ENCODE data around the gene AKAP12. TPM values are rescaled to one million over a fixed set of nuclear protein-coding genes. Genes with fewer than 3 reads are reported as not detected.

The AKAP12 gene
- total and polyA plus RNA-seq, 2 experiments from 2014 or later = 90.1 to 137 TPM

DNA sequence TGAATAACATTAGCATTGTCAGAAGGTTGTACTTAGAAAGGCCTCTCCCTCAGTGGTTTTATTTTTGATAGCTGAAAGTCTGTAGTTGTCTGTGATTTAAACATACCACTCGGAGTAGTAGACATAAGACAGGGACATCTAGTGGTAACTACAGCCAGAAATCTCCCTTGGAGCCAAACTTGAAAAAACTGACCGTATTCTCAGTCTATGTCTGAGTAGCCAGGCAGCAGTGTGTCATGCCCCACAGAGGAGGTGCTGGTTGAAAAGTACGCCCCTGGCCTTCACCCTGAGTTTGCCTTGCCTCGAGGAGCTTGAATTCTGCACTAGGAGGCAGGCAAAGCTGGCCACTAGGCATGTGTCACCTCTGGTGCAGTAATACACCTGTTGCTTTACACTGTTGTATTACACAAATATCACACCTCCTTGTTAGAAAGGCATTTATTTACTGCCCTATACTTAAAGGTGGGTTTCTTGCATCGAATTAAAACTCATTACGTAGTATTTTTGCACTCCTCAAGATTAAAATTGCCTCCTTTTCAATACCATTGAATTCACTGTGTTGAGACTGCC lies 130.8 kb downstream of the AKAP12 start:
- no peaks in the 10 kb centered on the region for H3K9me3 Mint-ChIP-seq
- H3K36me3 Mint-ChIP-seq (ENCODE audit: low read depth) = peaks cover 63% of the 10 kb centered on the region
- 0 out of 2 replicates have a peak, but pooled peaks cover 9% of the 10 kb centered on the region for H3K36me3 ChIP-seq (ENCODE audit: insufficient read depth)
- H4K20me1 ChIP-seq (replicated peaks; ENCODE audit: insufficient read depth) = no peaks in the 10 kb centered on the region; the same call in 1 of the 2 replicates
- no peak overlapping the region for H3K27ac Mint-ChIP-seq
- DNase-seq (ENCODE audit: low spot score) = peak; percentile 50
- no peaks in the 10 kb centered on the region for H3K27me3 ChIP-seq (ENCODE audit: insufficient read depth)
- H3K27ac ChIP-seq (ENCODE audit: low read depth) = no peak overlapping the region
- H2AFZ ChIP-seq = no peak overlapping the region
- H3K9me2 ChIP-seq (ENCODE audit: insufficient read depth) = no peaks in the 10 kb centered on the region
- H3K79me2 ChIP-seq (replicated peaks; ENCODE audit: insufficient read depth) = peaks cover 16% of the 10 kb centered on the region
- peaks cover 7% of the 10 kb centered on the region for H3K27me3 Mint-ChIP-seq (ENCODE audit: insufficient read depth, low read depth, poor library complexity)
- H3K4me2 ChIP-seq = no peak overlapping the region
- H3K4me1 Mint-ChIP-seq = peaks cover 32% of the 10 kb centered on the region
- no peak overlapping the region for H3K4me3 ChIP-seq
- ATAC-seq = no peak; the same call in 2 of the 3 replicates
- no peak overlapping the region for H3K4me3 Mint-ChIP-seq
- TF ChIP-seq, protein P1, sequence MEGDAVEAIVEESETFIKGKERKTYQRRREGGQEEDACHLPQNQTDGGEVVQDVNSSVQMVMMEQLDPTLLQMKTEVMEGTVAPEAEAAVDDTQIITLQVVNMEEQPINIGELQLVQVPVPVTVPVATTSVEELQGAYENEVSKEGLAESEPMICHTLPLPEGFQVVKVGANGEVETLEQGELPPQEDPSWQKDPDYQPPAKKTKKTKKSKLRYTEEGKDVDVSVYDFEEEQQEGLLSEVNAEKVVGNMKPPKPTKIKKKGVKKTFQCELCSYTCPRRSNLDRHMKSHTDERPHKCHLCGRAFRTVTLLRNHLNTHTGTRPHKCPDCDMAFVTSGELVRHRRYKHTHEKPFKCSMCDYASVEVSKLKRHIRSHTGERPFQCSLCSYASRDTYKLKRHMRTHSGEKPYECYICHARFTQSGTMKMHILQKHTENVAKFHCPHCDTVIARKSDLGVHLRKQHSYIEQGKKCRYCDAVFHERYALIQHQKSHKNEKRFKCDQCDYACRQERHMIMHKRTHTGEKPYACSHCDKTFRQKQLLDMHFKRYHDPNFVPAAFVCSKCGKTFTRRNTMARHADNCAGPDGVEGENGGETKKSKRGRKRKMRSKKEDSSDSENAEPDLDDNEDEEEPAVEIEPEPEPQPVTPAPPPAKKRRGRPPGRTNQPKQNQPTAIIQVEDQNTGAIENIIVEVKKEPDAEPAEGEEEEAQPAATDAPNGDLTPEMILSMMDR (conservative IDR thresholded peaks at IDR 0.05; ENCODE audit: low read depth in 2 of 2) = peak; percentile 36 to 43
- no peak for TF ChIP-seq ZNF331 (CRISPR knock-in tag; IDR thresholded peaks at IDR 0.05; ENCODE audit: low read depth)
- H3K4me1 ChIP-seq (ENCODE audit: insufficient read depth) = peaks cover 32% of the 10 kb centered on the region
- H3F3A ChIP-seq (replicated peaks; ENCODE audit: low read depth) = no peaks in the 10 kb centered on the region

DNA sequence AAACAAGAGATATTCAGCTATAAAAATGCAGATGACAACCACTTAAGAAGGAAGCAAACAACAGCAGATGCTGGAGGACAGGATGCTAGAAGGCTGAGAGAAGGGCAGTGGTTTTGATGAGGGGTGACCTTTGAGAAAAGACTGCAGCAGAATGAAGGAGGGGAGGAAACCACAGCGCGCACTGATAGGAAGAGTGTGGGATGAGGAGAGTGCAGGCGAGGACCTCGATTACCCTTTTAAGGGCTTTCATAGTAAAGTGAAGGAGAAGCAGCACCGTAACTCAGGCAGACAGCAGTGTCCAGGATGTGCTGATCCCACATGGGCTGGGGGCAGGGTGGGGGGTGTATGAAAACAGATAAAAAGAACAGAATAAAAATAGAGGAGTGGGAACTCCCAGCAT lies 132.4 kb downstream of the AKAP12 start:
- ATAC-seq (no peak), DNase-seq (ENCODE audit: low spot score) (no peak)
- Histone ChIP-seq H3F3A (replicated peaks; ENCODE audit: low read depth) (no peaks in the 10 kb centered on the region), H3K4me2 (0 out of 2 replicates have a peak overlapping the region, but pooled peaks have one; percentile 23), H3K4me1 (ENCODE audit: insufficient read depth) (peaks cover 32% of the 10 kb centered on the region), H3K4me3 (no peak overlapping the region), H3K79me2 (replicated peaks; ENCODE audit: insufficient read depth) (peaks cover 32% of the 10 kb centered on the region), H3K9me2 (ENCODE audit: insufficient read depth) (no peaks in the 10 kb centered on the region), H3K27me3 (ENCODE audit: insufficient read depth) (no peaks in the 10 kb centered on the region), H3K36me3 (ENCODE audit: insufficient read depth) (0 out of 2 replicates have a peak, but pooled peaks cover 5% of the 10 kb centered on the region), H3K27ac (ENCODE audit: low read depth) (peak overlapping the region; percentile 42), H4K20me1 (replicated peaks; ENCODE audit: insufficient read depth) (no peaks in the 10 kb centered on the region; the same call in 1 of the 2 replicates), H2AFZ (no peak overlapping the region)
- peaks cover 38% of the 10 kb centered on the region for H3K4me1 Mint-ChIP-seq
- H3K27me3 Mint-ChIP-seq (ENCODE audit: insufficient read depth, low read depth, poor library complexity) = peaks cover 7% of the 10 kb centered on the region
- H3K27ac Mint-ChIP-seq = peak overlapping the region; percentile 6
- no peaks in the 10 kb centered on the region for H3K9me3 Mint-ChIP-seq
- H3K36me3 Mint-ChIP-seq (ENCODE audit: low read depth) = peaks cover 50% of the 10 kb centered on the region
- no peak for TF ChIP-seq ZNF331 (CRISPR knock-in tag; IDR thresholded peaks at IDR 0.05; ENCODE audit: low read depth)
- H3K4me3 Mint-ChIP-seq = no peak overlapping the region; the same call in 2 of the 3 replicates

DNA sequence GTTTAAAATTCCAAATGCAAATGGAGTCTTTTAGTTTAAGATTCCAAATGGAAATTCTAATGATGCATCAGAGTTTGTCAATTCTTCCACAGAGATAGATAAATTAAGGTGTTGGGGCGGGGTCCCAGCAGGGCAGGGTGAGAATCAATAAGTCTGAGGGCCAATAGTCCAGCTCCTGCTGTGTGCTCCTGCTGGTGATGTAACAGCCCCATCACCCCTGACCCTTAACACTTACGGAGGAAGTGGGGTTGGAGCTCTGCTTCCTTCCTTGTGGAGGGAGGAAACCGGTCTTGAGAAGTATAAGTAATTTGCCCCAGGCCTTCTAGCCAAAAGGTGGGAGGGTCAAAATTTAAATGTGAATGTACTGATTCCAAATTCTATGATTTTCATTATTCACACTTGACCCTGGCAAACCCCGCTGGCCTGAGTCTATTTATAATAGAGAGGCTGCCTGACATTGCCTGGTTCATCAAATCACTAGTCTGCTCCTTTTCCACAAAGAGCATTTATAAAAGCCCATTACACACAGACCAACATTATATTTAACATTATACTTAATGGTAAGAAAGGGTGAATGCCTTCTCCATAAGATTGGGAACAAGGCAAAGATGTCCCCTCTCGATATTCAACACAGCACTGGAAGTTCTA lies 134.4 kb downstream of the AKAP12 start:
- Histone ChIP-seq H3K4me1 (ENCODE audit: insufficient read depth) (peaks cover 32% of the 10 kb centered on the region), H3F3A (replicated peaks; ENCODE audit: low read depth) (no peaks in the 10 kb centered on the region), H3K27me3 (ENCODE audit: insufficient read depth) (no peaks in the 10 kb centered on the region), H3K4me2 (peak overlapping the region; percentile 58), H3K79me2 (replicated peaks; ENCODE audit: insufficient read depth) (peaks cover 52% of the 10 kb centered on the region), H3K9me2 (ENCODE audit: insufficient read depth) (no peaks in the 10 kb centered on the region), H2AFZ (no peak overlapping the region), H3K36me3 (ENCODE audit: insufficient read depth) (0 out of 2 replicates have a peak, but pooled peaks cover 5% of the 10 kb centered on the region), H3K27ac (ENCODE audit: low read depth) (peak overlapping the region; percentile 84), H3K4me3 (peak overlapping the region; percentile 12; the same call in 1 of the 2 replicates), H4K20me1 (replicated peaks; ENCODE audit: insufficient read depth) (no peaks in the 10 kb centered on the region)
- H3K9me3 Mint-ChIP-seq = no peaks in the 10 kb centered on the region
- peak overlapping the region; percentile 74; the same call in 1 of the 2 replicates for H3K27ac Mint-ChIP-seq
- no peak for TF ChIP-seq CREB1 (CRISPR knock-in tag; IDR thresholded peaks at IDR 0.05; ENCODE audit: low read depth)
- TF ChIP-seq NANOG (IDR thresholded peaks at IDR 0.05; ENCODE audit: borderline replicate concordance) = peak; percentile 27; the same call in 1 of the 2 replicates
- peaks cover 35% of the 10 kb centered on the region for H3K36me3 Mint-ChIP-seq (ENCODE audit: low read depth)
- DNase-seq (ENCODE audit: low spot score) = peak; percentile 55
- H3K27me3 Mint-ChIP-seq (ENCODE audit: insufficient read depth, low read depth, poor library complexity) = peaks cover 7% of the 10 kb centered on the region
- ATAC-seq = peak; percentile 63
- peaks cover 45% of the 10 kb centered on the region for H3K4me1 Mint-ChIP-seq
- peak overlapping the region; percentile 33 for H3K4me3 Mint-ChIP-seq

Measured in GM23338 (cell line).